ENCODE measurements around the gene SLC12A4.
"Not testable (repeated sequence)": the region's sequence is repeated elsewhere in the genome, so short reads cannot be mapped to it uniquely, and the experiment has no call there.

Gene SLC12A4

GRCh38 chr16:67924140-67924906 lies 44.1 kb downstream of the SLC12A4 start:
- no peak for DNase-seq

- no peak for DNase-seq
Observed at GRCh38 chr16:67923414-67924116, 44.9 kb downstream of the SLC12A4 start.

- DNase-seq, result no peak
Observed at GRCh38 chr16:67922740-67923139, 45.7 kb downstream of the SLC12A4 start.

- DNase-seq, result no peak
Observed at GRCh38 chr16:67922221-67922620, 46.2 kb downstream of the SLC12A4 start.

- DNase-seq, result no peak
Observed at GRCh38 chr16:67919622-67920221, 48.7 kb downstream of the SLC12A4 start.

GRCh38 chr16:67917852-67918236 lies 50.6 kb downstream of the SLC12A4 start:
- DNase-seq, result peak; percentile 50 to 62

- no peak for DNase-seq
Observed at GRCh38 chr16:67917140-67917851, 51.1 kb downstream of the SLC12A4 start.

- DNase-seq, result no peak
Observed at GRCh38 chr16:67915831-67916723, 52.4 kb downstream of the SLC12A4 start.

- DNase-seq, result not testable (repeated sequence)
Observed at GRCh38 chr16:67915496-67915769, 53.0 kb downstream of the SLC12A4 start.

GRCh38 chr16:67914758-67915495 lies 53.5 kb downstream of the SLC12A4 start:
- DNase-seq, result no peak

GRCh38 chr16:67910158-67910557 lies 58.3 kb downstream of the SLC12A4 start:
- DNase-seq, result no peak

GRCh38 chr16:67909056-67909742 lies 59.2 kb downstream of the SLC12A4 start:
- no peak for DNase-seq

GRCh38 chr16:67907397-67908180 lies 60.8 kb downstream of the SLC12A4 start:
- no peak for DNase-seq

GRCh38 chr16:67902831-67903230 lies 65.6 kb downstream of the SLC12A4 start:
- no peak for DNase-seq

GRCh38 chr16:67901734-67902133 lies 66.7 kb downstream of the SLC12A4 start:
- DNase-seq, result no peak

GRCh38 chr16:67897231-67897630 lies 71.2 kb downstream of the SLC12A4 start:
- DNase-seq, result no peak

GRCh38 chr16:67893743-67894399 lies 74.6 kb downstream of the SLC12A4 start:
- no peak for DNase-seq

All from activated CD4-positive, alpha-beta T cell treated with anti-CD3 and anti-CD28 coated beads, Interleukin-2, amount 50 U/mL, for 48 hours (primary cell).